Measurements from ENCODE around the gene KREMEN1.

Gene KREMEN1

DNA sequence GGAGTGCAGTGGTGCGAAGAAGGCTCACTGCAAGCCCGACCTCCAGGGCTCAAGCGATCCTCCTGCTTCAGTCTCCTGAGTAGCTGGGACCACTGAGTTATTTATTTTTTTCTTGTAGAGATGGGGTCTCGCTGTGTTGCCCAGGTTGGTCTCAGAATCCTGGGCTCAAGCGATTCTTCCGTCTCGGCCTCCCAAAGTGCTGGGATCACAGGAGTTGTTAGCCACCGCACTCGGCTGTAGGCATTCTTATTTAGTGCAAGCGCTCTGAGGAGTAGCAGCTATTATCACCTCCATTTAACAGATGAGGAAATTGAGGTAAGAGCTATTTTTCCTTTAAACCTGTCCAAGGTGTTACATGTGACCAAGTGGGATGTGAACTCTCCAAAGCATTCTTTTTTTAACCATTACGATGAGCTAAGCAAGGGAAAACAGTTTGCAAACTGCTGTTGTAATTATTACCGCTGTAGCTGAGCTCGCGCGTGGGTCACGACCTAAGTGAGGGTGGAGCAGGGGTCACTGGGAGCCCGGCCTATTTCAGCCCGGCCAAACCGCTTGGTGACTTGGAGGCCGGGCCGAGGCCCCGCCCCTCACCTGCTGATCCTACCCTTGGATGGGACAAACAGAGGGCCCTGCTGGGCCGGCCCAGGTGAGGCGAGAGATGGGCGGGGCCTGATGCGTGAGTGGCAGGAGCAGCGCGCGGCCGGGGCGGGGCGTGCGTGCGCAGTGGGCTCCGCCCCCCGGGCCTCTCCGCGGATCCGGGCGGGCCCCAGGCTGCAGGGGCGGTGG is 449 bp upstream of the KREMEN1 start:
- no peaks in the 10 kb centered on the region for H3K4me1 ChIP-seq
- TF ChIP-seq, protein P1, sequence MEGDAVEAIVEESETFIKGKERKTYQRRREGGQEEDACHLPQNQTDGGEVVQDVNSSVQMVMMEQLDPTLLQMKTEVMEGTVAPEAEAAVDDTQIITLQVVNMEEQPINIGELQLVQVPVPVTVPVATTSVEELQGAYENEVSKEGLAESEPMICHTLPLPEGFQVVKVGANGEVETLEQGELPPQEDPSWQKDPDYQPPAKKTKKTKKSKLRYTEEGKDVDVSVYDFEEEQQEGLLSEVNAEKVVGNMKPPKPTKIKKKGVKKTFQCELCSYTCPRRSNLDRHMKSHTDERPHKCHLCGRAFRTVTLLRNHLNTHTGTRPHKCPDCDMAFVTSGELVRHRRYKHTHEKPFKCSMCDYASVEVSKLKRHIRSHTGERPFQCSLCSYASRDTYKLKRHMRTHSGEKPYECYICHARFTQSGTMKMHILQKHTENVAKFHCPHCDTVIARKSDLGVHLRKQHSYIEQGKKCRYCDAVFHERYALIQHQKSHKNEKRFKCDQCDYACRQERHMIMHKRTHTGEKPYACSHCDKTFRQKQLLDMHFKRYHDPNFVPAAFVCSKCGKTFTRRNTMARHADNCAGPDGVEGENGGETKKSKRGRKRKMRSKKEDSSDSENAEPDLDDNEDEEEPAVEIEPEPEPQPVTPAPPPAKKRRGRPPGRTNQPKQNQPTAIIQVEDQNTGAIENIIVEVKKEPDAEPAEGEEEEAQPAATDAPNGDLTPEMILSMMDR (IDR thresholded peaks at IDR 0.05; ENCODE audit: low read depth, low read length) = no peak
- H3K27me3 ChIP-seq = no peaks in the 10 kb centered on the region
- H3K9me3 ChIP-seq = no peaks in the 10 kb centered on the region
- DNase-seq = peak; percentile 87
- peak overlapping the region; percentile 54 for H3K4me3 ChIP-seq (ENCODE audit: low read depth, low read length)
- no peaks in the 10 kb centered on the region for H3K36me3 ChIP-seq

DNA sequence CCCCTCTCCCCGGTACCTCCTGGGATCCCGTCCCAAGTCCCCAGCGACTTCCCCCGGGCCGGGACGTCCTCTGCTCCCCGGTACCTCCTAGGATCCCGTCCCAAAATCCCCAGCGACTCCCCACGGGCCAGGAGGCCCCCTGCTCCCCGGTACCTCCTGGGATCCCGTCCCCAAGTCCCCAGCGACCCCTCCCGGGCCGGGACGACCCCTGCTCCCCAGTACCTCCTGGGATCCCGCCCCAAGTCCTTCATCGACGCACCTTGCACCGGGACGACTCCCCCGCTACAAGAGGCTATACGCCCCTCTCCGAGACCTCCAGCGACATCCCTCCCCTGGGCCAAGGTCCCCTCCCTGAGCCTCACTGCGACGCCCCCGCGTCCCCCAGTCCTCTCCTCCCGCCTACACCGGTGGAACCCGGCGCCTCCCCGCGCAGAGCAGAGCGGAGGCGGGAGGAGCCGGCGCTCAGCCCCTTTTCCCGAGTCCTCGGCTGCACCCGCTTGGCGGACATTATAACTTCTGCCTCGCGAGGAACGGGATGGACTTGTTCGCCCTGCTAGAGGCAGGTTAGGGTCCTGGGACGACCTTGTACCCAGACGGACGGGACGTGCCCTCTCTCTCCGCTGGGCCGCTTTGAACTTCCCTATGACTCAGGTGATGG is 912 bp downstream of the KREMEN1 start:
- Histone ChIP-seq H3K27me3 (no peaks in the 10 kb centered on the region), H3K36me3 (no peaks in the 10 kb centered on the region), H3K9me3 (no peaks in the 10 kb centered on the region), H3K4me3 (ENCODE audit: low read depth, low read length) (peak overlapping the region; percentile 47; the same call in 1 of the 2 replicates), H3K4me1 (peaks cover 2% of the 10 kb centered on the region; the same call in 1 of the 2 replicates)
- TF ChIP-seq, protein P1 (IDR thresholded peaks at IDR 0.05; ENCODE audit: low read depth, low read length) = no peak
- DNase-seq = no peak

DNA sequence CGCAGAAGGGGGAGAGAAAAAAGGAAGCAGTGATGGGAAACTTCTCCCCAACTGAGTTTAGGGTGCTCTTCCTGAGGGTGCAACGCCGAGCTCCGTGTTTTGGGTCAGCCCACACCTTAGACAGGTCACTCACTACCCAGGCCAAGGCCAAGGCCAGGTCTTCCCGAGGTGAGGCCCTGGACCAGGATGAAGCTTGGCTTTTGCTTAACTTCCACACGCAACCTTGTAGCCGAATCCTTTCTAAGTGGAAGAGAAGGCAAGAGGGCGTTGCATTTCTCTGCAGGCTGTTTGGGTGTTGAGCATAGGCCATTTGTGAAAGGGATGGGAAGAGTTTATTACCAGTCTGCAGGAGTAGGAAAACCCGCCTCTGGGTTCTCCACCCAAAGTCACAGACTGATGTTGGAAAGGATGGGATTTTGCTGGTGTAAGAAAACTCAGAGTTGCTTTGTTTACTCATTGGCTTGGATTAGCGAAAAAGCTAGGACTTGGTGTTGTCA is 1.5 kb downstream of the KREMEN1 start:
- no peak overlapping the region for H3K4me3 ChIP-seq (ENCODE audit: low read depth, low read length)
- H3K4me1 ChIP-seq = peaks cover 8% of the 10 kb centered on the region; the same call in 1 of the 2 replicates
- H3K36me3 ChIP-seq = no peaks in the 10 kb centered on the region
- no peaks in the 10 kb centered on the region for H3K9me3 ChIP-seq
- no peak for DNase-seq
- TF ChIP-seq, protein P1 (IDR thresholded peaks at IDR 0.05; ENCODE audit: low read depth, low read length) = no peak
- H3K27me3 ChIP-seq = no peaks in the 10 kb centered on the region

DNA sequence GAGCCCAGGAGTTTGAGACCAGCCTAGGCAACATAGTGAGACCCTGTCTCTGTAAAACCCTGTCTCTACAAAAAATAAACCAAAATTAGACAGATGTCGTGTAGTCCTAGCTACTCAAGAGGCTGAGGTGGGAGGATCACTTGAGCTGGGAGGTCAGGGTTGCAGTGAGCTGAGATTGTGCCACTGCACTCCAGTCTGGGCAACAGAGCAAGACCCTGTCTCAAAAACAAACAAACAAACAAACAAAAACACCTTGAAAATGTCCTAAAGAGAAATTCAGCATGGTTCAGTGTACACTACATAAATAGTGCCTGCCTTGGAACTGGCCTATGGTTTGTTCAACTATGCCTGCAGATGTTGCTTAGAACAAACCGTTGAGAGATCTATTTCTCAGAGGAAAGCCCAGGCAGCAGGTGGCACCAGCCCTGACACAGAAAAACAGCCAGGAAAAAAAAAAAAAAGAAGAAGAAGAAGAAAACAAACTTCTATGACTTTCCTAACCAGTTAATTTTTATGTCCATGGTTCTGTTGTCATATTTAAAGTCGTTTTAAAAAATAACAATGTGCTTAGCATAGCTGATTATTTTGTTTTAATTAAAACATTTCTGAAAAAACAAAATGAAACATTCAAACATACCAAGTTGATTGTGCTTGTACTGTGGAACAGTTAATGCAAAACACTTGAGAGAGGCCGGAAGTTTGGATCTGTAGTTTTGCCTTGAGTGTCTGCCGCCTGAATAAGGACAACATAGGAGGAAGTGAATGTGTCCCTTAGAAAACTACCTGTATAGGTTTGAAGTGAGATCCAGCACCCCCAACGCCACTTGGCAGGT is 5.4 kb downstream of the KREMEN1 start:
- Histone ChIP-seq H3K4me3 (ENCODE audit: low read depth, low read length) (no peak overlapping the region), H3K9me3 (no peaks in the 10 kb centered on the region), H3K27me3 (no peaks in the 10 kb centered on the region), H3K36me3 (no peaks in the 10 kb centered on the region), H3K4me1 (peaks cover 32% of the 10 kb centered on the region)
- TF ChIP-seq, protein P1 (IDR thresholded peaks at IDR 0.05; ENCODE audit: low read depth, low read length) = no peak
- no peak for DNase-seq

DNA sequence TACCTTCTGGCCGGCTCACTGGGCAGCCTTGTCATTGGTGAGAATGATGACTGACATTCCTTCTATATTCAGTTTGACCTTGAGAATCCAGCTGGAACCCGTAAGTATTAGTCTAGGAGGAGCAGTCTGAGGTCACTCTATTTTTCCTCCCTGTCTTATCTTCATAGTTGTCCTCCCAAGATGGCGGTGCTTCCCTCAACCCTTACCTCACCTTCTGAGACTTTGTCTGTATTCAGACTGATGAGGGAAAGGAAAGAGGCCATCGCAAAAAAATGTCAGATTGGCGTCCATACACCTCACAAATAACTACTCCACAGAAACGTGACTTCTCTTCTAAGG is 6.0 kb downstream of the KREMEN1 start:
- Histone ChIP-seq H3K4me1 (peaks cover 32% of the 10 kb centered on the region), H3K4me3 (ENCODE audit: low read depth, low read length) (no peak overlapping the region), H3K9me3 (no peaks in the 10 kb centered on the region), H3K27me3 (no peaks in the 10 kb centered on the region), H3K36me3 (no peaks in the 10 kb centered on the region)
- DNase-seq = no peak
- TF ChIP-seq, protein P1 (IDR thresholded peaks at IDR 0.05; ENCODE audit: low read depth, low read length) = no peak

Data from BE2C (cell line).